Measurements from ENCODE around the gene MED12L. TPM values are rescaled to one million over a fixed set of nuclear protein-coding genes. Genes with fewer than 3 reads are reported as not detected.

Gene MED12L
- total and polyA plus RNA-seq, 2 donors (not counting 1 experiment from before 2014, with no cell fraction given): 0.94 to 4.3 TPM

- Histone ChIP-seq H2AFZ (ENCODE audit: low read length) (no peak overlapping the region), H4K20me1 (ENCODE audit: control insufficient read depth, extremely low read depth, insufficient read depth, low read length) (no peaks in the 10 kb centered on the region), H3K36me3 (ENCODE audit: control insufficient read depth, insufficient read depth, low read length) (no peaks in the 10 kb centered on the region), H3K4me1 (ENCODE audit: control insufficient read depth, extremely low read depth, insufficient read depth, low read length) (peaks cover 5% of the 10 kb centered on the region), H3K9me3 (ENCODE audit: control insufficient read depth, insufficient read depth, low read depth, low read length) (no peaks in the 10 kb centered on the region), H3K9ac (ENCODE audit: insufficient read depth, low read length) (no peak overlapping the region), H3K27me3 (ENCODE audit: control insufficient read depth, insufficient read depth, low read length) (no peaks in the 10 kb centered on the region), H3K27ac (ENCODE audit: insufficient read depth, low read length) (no peak overlapping the region), H3K4me2 (ENCODE audit: extremely low read depth, insufficient read depth, low read length) (no peak overlapping the region), H3K4me3 (replicated peaks in 1 of 4; ENCODE audit: control extremely low read depth in 1 of 4, insufficient read depth in 1 of 4, low read depth in 3 of 4, low read length in 4 of 4) (no peak overlapping the region), H3K79me2 (ENCODE audit: control insufficient read depth, insufficient read depth, low read length) (no peaks in the 10 kb centered on the region)
- DNase-seq (ENCODE audit: low read depth in 2 of 2): no peak
- TF ChIP-seq EZH2 (IDR thresholded peaks at IDR 0.05; ENCODE audit: low read length, missing control alignments): no peak
- TF ChIP-seq CTCF (conservative IDR thresholded peaks at IDR 0.05 in 1 of 2, IDR thresholded peaks at IDR 0.05 in 1 of 2; ENCODE audit: low read depth in 1 of 2, low read length in 2 of 2): no peak
Measured at GRCh38 chr3:151331696-151332095, 246.2 kb downstream of the MED12L start.

- no peaks in the 10 kb centered on the region for H3K36me3 ChIP-seq (ENCODE audit: control insufficient read depth, insufficient read depth, low read length)
- peak; percentile 75 to 80 for DNase-seq (ENCODE audit: low read depth in 2 of 2)
- H3K27me3 ChIP-seq (ENCODE audit: control insufficient read depth, insufficient read depth, low read length): no peaks in the 10 kb centered on the region
- peak overlapping the region; percentile 83 for H3K4me2 ChIP-seq (ENCODE audit: extremely low read depth, insufficient read depth, low read length)
- H3K9me3 ChIP-seq (ENCODE audit: control insufficient read depth, insufficient read depth, low read depth, low read length): no peaks in the 10 kb centered on the region
- peak overlapping the region; percentile 55 for H2AFZ ChIP-seq (ENCODE audit: low read length)
- TF ChIP-seq EZH2 (IDR thresholded peaks at IDR 0.05; ENCODE audit: low read length, missing control alignments) (no peak), CTCF (conservative IDR thresholded peaks at IDR 0.05 in 1 of 2, IDR thresholded peaks at IDR 0.05 in 1 of 2; ENCODE audit: low read depth in 1 of 2, low read length in 2 of 2) (no peak)
- no peaks in the 10 kb centered on the region for H3K79me2 ChIP-seq (ENCODE audit: control insufficient read depth, insufficient read depth, low read length)
- H3K9ac ChIP-seq (ENCODE audit: insufficient read depth, low read length): no peak overlapping the region
- H3K4me3 ChIP-seq (replicated peaks in 1 of 4; ENCODE audit: control extremely low read depth in 1 of 4, insufficient read depth in 1 of 4, low read depth in 3 of 4, low read length in 4 of 4): peak overlapping the region in 3 of 4 experiments; percentile 12 to 37 (median 16)
- H3K4me1 ChIP-seq (ENCODE audit: control insufficient read depth, extremely low read depth, insufficient read depth, low read length): peaks cover 4% of the 10 kb centered on the region
- H4K20me1 ChIP-seq (ENCODE audit: control insufficient read depth, extremely low read depth, insufficient read depth, low read length): no peaks in the 10 kb centered on the region
- peak overlapping the region; percentile 34 for H3K27ac ChIP-seq (ENCODE audit: insufficient read depth, low read length)
Measured at GRCh38 chr3:151345859-151346258, 260.4 kb downstream of the MED12L start.

GRCh38 chr3:151346292-151346691 is 260.8 kb downstream of the MED12L start:
- no peaks in the 10 kb centered on the region for H3K79me2 ChIP-seq (ENCODE audit: control insufficient read depth, insufficient read depth, low read length)
- peak overlapping the region; percentile 83 for H3K4me2 ChIP-seq (ENCODE audit: extremely low read depth, insufficient read depth, low read length)

More at GRCh38 chr3:151346292-151346691, 260.8 kb downstream of the MED12L start:
- H3K4me1 ChIP-seq (ENCODE audit: control insufficient read depth, extremely low read depth, insufficient read depth, low read length): peaks cover 4% of the 10 kb centered on the region
- TF ChIP-seq CTCF (conservative IDR thresholded peaks at IDR 0.05 in 1 of 2, IDR thresholded peaks at IDR 0.05 in 1 of 2; ENCODE audit: low read depth in 1 of 2, low read length in 2 of 2): no peak
- no peak for TF ChIP-seq EZH2 (IDR thresholded peaks at IDR 0.05; ENCODE audit: low read length, missing control alignments)
- no peaks in the 10 kb centered on the region for H3K27me3 ChIP-seq (ENCODE audit: control insufficient read depth, insufficient read depth, low read length)
- H2AFZ ChIP-seq (ENCODE audit: low read length): peak overlapping the region; percentile 16
- no peak overlapping the region for H3K4me3 ChIP-seq (replicated peaks in 1 of 4; ENCODE audit: control extremely low read depth in 1 of 4, insufficient read depth in 1 of 4, low read depth in 3 of 4, low read length in 4 of 4)
- H3K9me3 ChIP-seq (ENCODE audit: control insufficient read depth, insufficient read depth, low read depth, low read length): no peaks in the 10 kb centered on the region
- H4K20me1 ChIP-seq (ENCODE audit: control insufficient read depth, extremely low read depth, insufficient read depth, low read length): no peaks in the 10 kb centered on the region
- H3K9ac ChIP-seq (ENCODE audit: insufficient read depth, low read length): no peak overlapping the region
- no peaks in the 10 kb centered on the region for H3K36me3 ChIP-seq (ENCODE audit: control insufficient read depth, insufficient read depth, low read length)
- no peak for DNase-seq (ENCODE audit: low read depth in 2 of 2)
- H3K27ac ChIP-seq (ENCODE audit: insufficient read depth, low read length): peak overlapping the region; percentile 34

Measured in fibroblast of lung (primary cell).